ENCODE measurements around the gene VSTM2L. TPM values are rescaled to one million over a fixed set of nuclear protein-coding genes. Genes with fewer than 3 reads are reported as not detected.

VSTM2L gene
- total RNA-seq, 2 experiments from 2014 or later, result 0.17 TPM; not detected in 1

DNA sequence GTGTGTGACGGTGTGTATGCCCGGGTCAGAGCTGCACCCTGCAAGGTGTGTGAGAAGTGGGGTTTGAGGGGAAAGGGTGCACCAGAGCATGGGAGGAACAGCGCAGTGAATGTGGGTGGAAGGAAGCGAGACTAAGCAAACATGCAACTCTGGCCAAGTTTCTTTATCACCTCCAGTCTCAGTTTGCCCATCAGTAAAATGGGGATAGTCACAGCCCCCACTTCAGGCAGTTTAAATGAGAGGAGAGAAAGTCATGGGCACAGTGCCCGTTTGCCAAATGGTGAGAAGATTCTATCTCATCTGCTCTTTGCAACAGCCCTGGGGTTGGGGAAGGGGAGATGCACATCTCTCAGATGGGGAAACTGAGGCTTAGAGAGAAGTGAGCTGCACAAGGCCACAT is 12.8 kb upstream of the VSTM2L start:
- Histone ChIP-seq H3K9me2 (ENCODE audit: insufficient read depth, low read length) (no peaks in the 10 kb centered on the region), H3K4me1 (ENCODE audit: insufficient read depth, low read length, poor library complexity, severe bottlenecking) (no peaks in the 10 kb centered on the region), H3K9me3 (ENCODE audit: low read length) (no peaks in the 10 kb centered on the region), H3K27ac (ENCODE audit: low read depth, low read length, poor library complexity, severe bottlenecking) (no peak overlapping the region), H3K4me2 (ENCODE audit: low read length) (no peak overlapping the region), H3K4me3 (ENCODE audit: low read depth, low read length, poor library complexity, severe bottlenecking) (no peak overlapping the region), H4K20me1 (ENCODE audit: insufficient read depth, low read length) (no peaks in the 10 kb centered on the region), H3K36me3 (ENCODE audit: insufficient read depth, low read length) (no peaks in the 10 kb centered on the region), H2AFZ (ENCODE audit: low read length) (no peak overlapping the region), H3K79me2 (ENCODE audit: insufficient read depth, low read depth, low read length) (no peaks in the 10 kb centered on the region)
- TF ChIP-seq CTCF (conservative IDR thresholded peaks at IDR 0.05; ENCODE audit: low read length) (no peak), EZH2phosphoT487 (IDR thresholded peaks at IDR 0.05; ENCODE audit: borderline replicate concordance, low read depth, low read length) (no peak)
- DNase-seq (ENCODE audit: low spot score), result no peak
- intact Hi-C loops (cut with micrococcal nuclease; ENCODE audit: unreplicated experiment), result no loop called here
- ChIA-PET CTCF (ENCODE audit: unreplicated experiment) (no interaction called here), POLR2A (interaction anchor here (0.6 kb wide), 1 partner anchor 634 kb away, joined by 3 read pairs; no protein-coding TSS in a partner anchor)
- BruUV-seq (replicated peaks), result no TSS peak

DNA sequence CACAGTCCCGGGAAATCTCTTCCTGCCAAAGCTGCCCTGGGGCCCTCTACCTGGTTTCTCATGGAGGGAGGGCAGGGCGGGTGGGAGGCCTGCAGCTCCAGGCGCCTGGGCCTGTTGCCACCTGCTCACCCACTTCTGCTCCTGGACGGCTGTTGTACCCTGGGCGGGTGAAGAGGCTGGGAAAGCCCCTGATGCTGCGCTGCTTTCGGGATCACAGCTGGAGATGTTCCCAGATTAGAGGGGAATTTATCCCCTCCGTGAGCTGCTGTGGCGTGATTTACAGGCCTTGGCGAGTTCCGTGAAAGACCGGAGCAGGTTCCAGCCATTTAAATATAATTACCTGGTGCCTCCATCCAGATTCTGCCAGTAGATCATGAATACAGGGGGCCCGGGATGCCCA is 12.3 kb upstream of the VSTM2L start:
- Histone ChIP-seq H3K27ac (ENCODE audit: low read depth, low read length, poor library complexity, severe bottlenecking) (no peak overlapping the region), H3K4me3 (ENCODE audit: low read depth, low read length, poor library complexity, severe bottlenecking) (no peak overlapping the region), H3K4me2 (ENCODE audit: low read length) (no peak overlapping the region), H3K9me2 (ENCODE audit: insufficient read depth, low read length) (no peaks in the 10 kb centered on the region), H3K9me3 (ENCODE audit: low read length) (no peaks in the 10 kb centered on the region), H3K36me3 (ENCODE audit: insufficient read depth, low read length) (no peaks in the 10 kb centered on the region), H4K20me1 (ENCODE audit: insufficient read depth, low read length) (no peaks in the 10 kb centered on the region), H2AFZ (ENCODE audit: low read length) (no peak overlapping the region), H3K4me1 (ENCODE audit: insufficient read depth, low read length, poor library complexity, severe bottlenecking) (no peaks in the 10 kb centered on the region), H3K79me2 (ENCODE audit: insufficient read depth, low read depth, low read length) (no peaks in the 10 kb centered on the region)
- ChIA-PET POLR2A (interaction anchor here (0.8 kb wide), 1 partner anchor 678 kb away, joined by 3 read pairs; no protein-coding TSS in a partner anchor), CTCF (ENCODE audit: unreplicated experiment) (no interaction called here)
- no peak for DNase-seq (ENCODE audit: low spot score)
- intact Hi-C loops (cut with micrococcal nuclease; ENCODE audit: unreplicated experiment), result no loop called here
- no peak for TF ChIP-seq EZH2phosphoT487 (IDR thresholded peaks at IDR 0.05; ENCODE audit: borderline replicate concordance, low read depth, low read length)
- BruUV-seq (replicated peaks), result no TSS peak

- H3K36me3 ChIP-seq (ENCODE audit: insufficient read depth, low read length), result no peaks in the 10 kb centered on the region
- H3K79me2 ChIP-seq (ENCODE audit: insufficient read depth, low read depth, low read length), result no peaks in the 10 kb centered on the region
- TF ChIP-seq EZH2phosphoT487 (IDR thresholded peaks at IDR 0.05; ENCODE audit: borderline replicate concordance, low read depth, low read length), result no peak
- no peak for TF ChIP-seq CTCF (conservative IDR thresholded peaks at IDR 0.05; ENCODE audit: low read length)
- no TSS peak for BruUV-seq (replicated peaks)
- no peaks in the 10 kb centered on the region for H3K9me3 ChIP-seq (ENCODE audit: low read length)
- intact Hi-C loops (cut with micrococcal nuclease; ENCODE audit: unreplicated experiment), result no loop called here
- 0 out of 2 replicates have a peak overlapping the region, but pooled peaks have one; percentile 24 for H2AFZ ChIP-seq (ENCODE audit: low read length)
- H3K27ac ChIP-seq (ENCODE audit: low read depth, low read length, poor library complexity, severe bottlenecking), result no peak overlapping the region
- no peaks in the 10 kb centered on the region for H4K20me1 ChIP-seq (ENCODE audit: insufficient read depth, low read length)
- H3K9me2 ChIP-seq (ENCODE audit: insufficient read depth, low read length), result no peaks in the 10 kb centered on the region
- H3K4me2 ChIP-seq (ENCODE audit: low read length), result no peak overlapping the region
- H3K4me1 ChIP-seq (ENCODE audit: insufficient read depth, low read length, poor library complexity, severe bottlenecking), result no peaks in the 10 kb centered on the region
- H3K4me3 ChIP-seq (ENCODE audit: low read depth, low read length, poor library complexity, severe bottlenecking), result no peak overlapping the region
- CTCF ChIA-PET (ENCODE audit: unreplicated experiment), result no interaction called here
- POLR2A ChIA-PET, result no interaction called here
- no peak for DNase-seq (ENCODE audit: low spot score)
Observed at GRCh38 chr20:37892001-37892400, 10.9 kb upstream of the VSTM2L start.

All from OCI-LY7 (cell line).